ENCODE measurements around the gene GALNT18. TPM values are rescaled to one million over a fixed set of nuclear protein-coding genes. Genes with fewer than 3 reads are reported as not detected.

The GALNT18 gene
- total RNA-seq, 1 donor from 2014 or later: 46.4 TPM

- Histone ChIP-seq H3K36me3 (no peaks in the 10 kb centered on the region), H3K27me3 (ENCODE audit: low read depth) (no peaks in the 10 kb centered on the region), H3K4me3 (no peak overlapping the region), H3K9me3 (peaks cover 3% of the 10 kb centered on the region), H3K4me1 (no peaks in the 10 kb centered on the region), H3K27ac (no peak overlapping the region)
- intact Hi-C loops (cut with DNase I): no loop called here
- DNase-seq (no peak), ATAC-seq (no peak)
- TF ChIP-seq CTCF (IDR thresholded peaks at IDR 0.05): no peak
These were observed 18.3 kb upstream of the GALNT18 start for GRCh38 chr11:11640152-11640551.

GRCh38 chr11:11636671-11637070 is 14.9 kb upstream of the GALNT18 start:
- ATAC-seq (no peak), DNase-seq (no peak)
- Histone ChIP-seq H3K9me3 (no peaks in the 10 kb centered on the region), H3K27ac (no peak overlapping the region), H3K27me3 (ENCODE audit: low read depth) (no peaks in the 10 kb centered on the region), H3K4me1 (no peaks in the 10 kb centered on the region), H3K4me3 (no peak overlapping the region), H3K36me3 (no peaks in the 10 kb centered on the region)
- intact Hi-C loops (cut with DNase I): no loop called here
- no peak for TF ChIP-seq CTCF (IDR thresholded peaks at IDR 0.05)

- DNase-seq (no peak), ATAC-seq (no peak)
- no peak for TF ChIP-seq CTCF (IDR thresholded peaks at IDR 0.05)
- intact Hi-C loops (cut with DNase I): no loop called here
- H3K27ac ChIP-seq: no peak overlapping the region
- H3K27me3 ChIP-seq (ENCODE audit: low read depth): no peaks in the 10 kb centered on the region
- no peaks in the 10 kb centered on the region for H3K36me3 ChIP-seq
- no peaks in the 10 kb centered on the region for H3K4me1 ChIP-seq
- H3K9me3 ChIP-seq: no peaks in the 10 kb centered on the region
- H3K4me3 ChIP-seq: no peak overlapping the region
These were observed 13.6 kb upstream of the GALNT18 start for GRCh38 chr11:11635443-11635842.

- ATAC-seq (no peak), DNase-seq (no peak)
These were observed 7.6 kb upstream of the GALNT18 start for GRCh38 chr11:11629368-11629767.

GRCh38 chr11:11628651-11629050 is 6.8 kb upstream of the GALNT18 start:
- ATAC-seq: no peak
- TF ChIP-seq CTCF (IDR thresholded peaks at IDR 0.05): no peak
- no peak for DNase-seq
- H3K4me1 ChIP-seq: no peaks in the 10 kb centered on the region
- H3K36me3 ChIP-seq: no peaks in the 10 kb centered on the region
- intact Hi-C loops (cut with DNase I): no loop called here
- no peak overlapping the region for H3K4me3 ChIP-seq
- no peaks in the 10 kb centered on the region for H3K9me3 ChIP-seq
- no peaks in the 10 kb centered on the region for H3K27me3 ChIP-seq (ENCODE audit: low read depth)
- H3K27ac ChIP-seq: no peak overlapping the region

More at GRCh38 chr11:11629368-11629767, 7.6 kb upstream of the GALNT18 start:
- Histone ChIP-seq H3K4me1 (no peaks in the 10 kb centered on the region), H3K36me3 (no peaks in the 10 kb centered on the region), H3K27me3 (ENCODE audit: low read depth) (no peaks in the 10 kb centered on the region), H3K27ac (no peak overlapping the region), H3K9me3 (no peaks in the 10 kb centered on the region), H3K4me3 (no peak overlapping the region)
- TF ChIP-seq CTCF (IDR thresholded peaks at IDR 0.05): no peak
- intact Hi-C loops (cut with DNase I): no loop called here

GRCh38 chr11:11626128-11626527 is 4.3 kb upstream of the GALNT18 start:
- intact Hi-C loops (cut with DNase I): no loop called here

More at GRCh38 chr11:11626128-11626527, 4.3 kb upstream of the GALNT18 start:
- peaks cover 13% of the 10 kb centered on the region for H3K4me1 ChIP-seq
- H3K4me3 ChIP-seq: no peak overlapping the region
- no peak for TF ChIP-seq CTCF (IDR thresholded peaks at IDR 0.05)
- H3K9me3 ChIP-seq: no peaks in the 10 kb centered on the region
- ATAC-seq (no peak), DNase-seq (no peak)
- H3K27ac ChIP-seq: no peak overlapping the region
- H3K36me3 ChIP-seq: no peaks in the 10 kb centered on the region
- no peaks in the 10 kb centered on the region for H3K27me3 ChIP-seq (ENCODE audit: low read depth)
